Measurements from ENCODE around the gene P2RX3. TPM values are rescaled to one million over a fixed set of nuclear protein-coding genes. Genes with fewer than 3 reads are reported as not detected.

The P2RX3 gene
- total RNA-seq, 1 experiment from 2014 or later, result not detected

GRCh38 chr11:57392763-57393105 lies 54.6 kb downstream of the P2RX3 start:
- no peak overlapping the region for H3K4me2 ChIP-seq
- H2AFZ ChIP-seq, result no peak overlapping the region
- no peak overlapping the region for H3K4me3 ChIP-seq
- no peaks in the 10 kb centered on the region for H3K9me3 ChIP-seq (ENCODE audit: insufficient read depth, low read depth)
- TF ChIP-seq EZH2 (IDR thresholded peaks at IDR 0.05; ENCODE audit: low read depth) (no peak), CTCF (conservative IDR thresholded peaks at IDR 0.05) (no peak)
- no peaks in the 10 kb centered on the region for H3F3A ChIP-seq (ENCODE audit: insufficient read depth, low read depth)
- no peaks in the 10 kb centered on the region for H3K9me2 ChIP-seq (ENCODE audit: insufficient read depth)
- H4K20me1 ChIP-seq (ENCODE audit: insufficient read depth), result no peaks in the 10 kb centered on the region
- DNase-seq, result peak in 1 of 2 experiments; percentile 16
- POLR2A ChIA-PET (ENCODE audit: unreplicated experiment), result no interaction called here
- no peaks in the 10 kb centered on the region for H3K4me1 ChIP-seq (replicated peaks; ENCODE audit: insufficient read depth)
- H3K79me2 ChIP-seq (ENCODE audit: low read depth), result no peaks in the 10 kb centered on the region
- intact Hi-C loops (cut with micrococcal nuclease; ENCODE audit: unreplicated experiment), result no loop called here
- CTCF ChIA-PET, result no interaction called here
- peaks cover 95% of the 10 kb centered on the region for H3K27me3 ChIP-seq (ENCODE audit: insufficient read depth, low read depth)
- no peaks in the 10 kb centered on the region for H3K36me3 ChIP-seq (ENCODE audit: low read depth)
- H3K27ac ChIP-seq, result no peak overlapping the region
- no TSS peak for BruUV-seq (replicated peaks)

GRCh38 chr11:57394203-57394965 lies 56.2 kb downstream of the P2RX3 start:
- ChIA-PET CTCF (no interaction called here), POLR2A (ENCODE audit: unreplicated experiment) (no interaction called here)
- no peaks in the 10 kb centered on the region for H3K36me3 ChIP-seq (ENCODE audit: low read depth)
- intact Hi-C loops (cut with micrococcal nuclease; ENCODE audit: unreplicated experiment), result no loop called here
- peaks cover 80% of the 10 kb centered on the region for H3K27me3 ChIP-seq (ENCODE audit: insufficient read depth, low read depth)
- no peaks in the 10 kb centered on the region for H3K79me2 ChIP-seq (ENCODE audit: low read depth)
- no peak overlapping the region for H3K4me3 ChIP-seq
- DNase-seq, result peak in 1 of 2 experiments; percentile 24
- no peaks in the 10 kb centered on the region for H3F3A ChIP-seq (ENCODE audit: insufficient read depth, low read depth)
- no peaks in the 10 kb centered on the region for H3K9me3 ChIP-seq (ENCODE audit: insufficient read depth, low read depth)
- no peak overlapping the region for H3K4me2 ChIP-seq
- BruUV-seq (replicated peaks), result no TSS peak
- no peak for TF ChIP-seq EZH2 (IDR thresholded peaks at IDR 0.05; ENCODE audit: low read depth)
- TF ChIP-seq CTCF (conservative IDR thresholded peaks at IDR 0.05), result no peak
- no peaks in the 10 kb centered on the region for H3K4me1 ChIP-seq (replicated peaks; ENCODE audit: insufficient read depth)
- H3K27ac ChIP-seq, result no peak overlapping the region
- H3K9me2 ChIP-seq (ENCODE audit: insufficient read depth), result no peaks in the 10 kb centered on the region
- no peaks in the 10 kb centered on the region for H4K20me1 ChIP-seq (ENCODE audit: insufficient read depth)
- H2AFZ ChIP-seq, result no peak overlapping the region

GRCh38 chr11:57395905-57396623 lies 57.9 kb downstream of the P2RX3 start:
- H3K27ac ChIP-seq, result no peak overlapping the region
- H3K79me2 ChIP-seq (ENCODE audit: low read depth), result no peaks in the 10 kb centered on the region
- H3F3A ChIP-seq (ENCODE audit: insufficient read depth, low read depth), result no peaks in the 10 kb centered on the region
- intact Hi-C loops (cut with micrococcal nuclease; ENCODE audit: unreplicated experiment), result no loop called here
- peak in 1 of 2 experiments; percentile 15 for DNase-seq
- H3K9me3 ChIP-seq (ENCODE audit: insufficient read depth, low read depth), result no peaks in the 10 kb centered on the region
- BruUV-seq (replicated peaks), result no TSS peak
- H3K4me2 ChIP-seq, result no peak overlapping the region
- H3K9me2 ChIP-seq (ENCODE audit: insufficient read depth), result no peaks in the 10 kb centered on the region
- no peaks in the 10 kb centered on the region for H3K4me1 ChIP-seq (replicated peaks; ENCODE audit: insufficient read depth)
- H3K4me3 ChIP-seq, result no peak overlapping the region
- TF ChIP-seq EZH2 (IDR thresholded peaks at IDR 0.05; ENCODE audit: low read depth) (no peak), CTCF (conservative IDR thresholded peaks at IDR 0.05) (no peak)
- H2AFZ ChIP-seq, result no peak overlapping the region
- POLR2A ChIA-PET (ENCODE audit: unreplicated experiment), result no interaction called here
- peaks cover 63% of the 10 kb centered on the region for H3K27me3 ChIP-seq (ENCODE audit: insufficient read depth, low read depth)
- CTCF ChIA-PET, result no interaction called here
- no peaks in the 10 kb centered on the region for H3K36me3 ChIP-seq (ENCODE audit: low read depth)
- H4K20me1 ChIP-seq (ENCODE audit: insufficient read depth), result no peaks in the 10 kb centered on the region

All from PC-9 (cell line).